Panc1 (cell line): ENCODE measurements around the gene INPP5E. TPM values are rescaled to one million over a fixed set of nuclear protein-coding genes. Genes with fewer than 3 reads are reported as not detected.

ENCODE experiments used
- ATAC-seq: fragments of 200-7000 bp; cut with Tn5 transposase; 2 replicates; pipeline ENCODE4 v1.9.1; 2020; ENCODE audit warnings: mild to moderate bottlenecking, moderate library complexity
- BruUV-seq: library from RNA; stranded (reverse); fragments of 400-500 nt; replicated peaks from 2 replicates; lab custom pipeline; 2021; lab: Mats Ljungman, UMichigan
- CTCF ChIA-PET: fragments of 300-600 bp; sonication (Branson Sonifier 250); formaldehyde crosslinking; loops from one replicate; lab custom pipeline; 2022; ENCODE audit warnings: antibody characterized with exemption; lab: Charles Lee
- POLR2A ChIA-PET: fragments of 300-600 bp; sonication (Branson Sonifier 250); formaldehyde crosslinking; loops from one replicate; lab custom pipeline; 2022; ENCODE audit warnings: antibody characterized with exemption; lab: Charles Lee
- DNase-seq: peaks from one replicate; pipeline ENCODE4 v3.0.0-alpha.2; 2010; ENCODE audit warnings: low read depth, low spot score
- H3K27ac ChIP-seq: 2 replicates; pipeline ENCODE4 v1.5.1; 2011; ENCODE audit warnings: mild to moderate bottlenecking, low read length, inconsistent platforms
- H3K27me3 ChIP-seq: fragments of 200-500 bp; sonication (Bioruptor generic); 2 replicates; pipeline ENCODE4 v1.6.0; 2014; ENCODE audit warnings: low read length, inconsistent platforms; ENCODE audit not compliant: control insufficient read depth, insufficient read depth
- H3K36me3 ChIP-seq: fragments of 200-500 bp; sonication (Bioruptor generic); 2 replicates; pipeline ENCODE4 v1.5.1; 2014; ENCODE audit warnings: inconsistent platforms, mild to moderate bottlenecking, low read length, moderate library complexity; ENCODE audit not compliant: control insufficient read depth, insufficient read depth
- H3K4me1 ChIP-seq: 2 replicates; pipeline ENCODE4 v1.5.1; 2011; ENCODE audit warnings: inconsistent platforms, mild to moderate bottlenecking, low read length, moderate library complexity; ENCODE audit not compliant: control insufficient read depth, insufficient read depth
- H3K4me3 ChIP-seq, 2 experiments: 2 replicates each; pipeline ENCODE4 v1.5.1; 2011 to 2012; ENCODE audit warnings: low read depth in 2 of 2, low read length in 2 of 2, mild to moderate bottlenecking in 2 of 2, inconsistent platforms in 1 of 2, moderate library complexity in 1 of 2
- H3K9me3 ChIP-seq: fragments of 200-500 bp; sonication (Bioruptor generic); 2 replicates; pipeline ENCODE4 v1.5.1; 2014; ENCODE audit warnings: low read depth, mild to moderate bottlenecking, inconsistent platforms, low read length, moderate library complexity; ENCODE audit not compliant: control insufficient read depth, insufficient read depth
- CTCF ChIP-seq: fragments of 450-650 bp; IDR thresholded peaks from 2 replicates; pipeline ENCODE4 v1.5.1; 2017; ENCODE audit warnings: mild to moderate bottlenecking
- POLR2AphosphoS5 ChIP-seq: IDR thresholded peaks from 2 replicates; pipeline ENCODE4 v1.6.1; 2012; ENCODE audit warnings: mild to moderate bottlenecking, low read depth, low read length, moderate library complexity
- REST ChIP-seq, 2 experiments: IDR thresholded peaks; 2 replicates each; pipeline ENCODE4 v1.6.1; 2011 to 2012; ENCODE audit warnings: low read depth in 2 of 2, control low read depth in 1 of 2, low read length in 1 of 2, mild to moderate bottlenecking in 1 of 2, moderate library complexity in 1 of 2; ENCODE audit not compliant: insufficient read depth in 1 of 2
- SIN3A ChIP-seq: IDR thresholded peaks from 2 replicates; pipeline ENCODE4 v1.6.1; 2012; ENCODE audit warnings: low read depth, mild to moderate bottlenecking, low read length, moderate library complexity, borderline replicate concordance; ENCODE audit not compliant: insufficient read depth
- TCF7L2 ChIP-seq: IDR thresholded peaks from 2 replicates; pipeline ENCODE4 v1.6.1; 2011; ENCODE audit warnings: mild to moderate bottlenecking, low read depth, low read length, inconsistent platforms
- in situ Hi-C: cut with HindIII; loops from 2 replicates; pipeline ENCODE4 v1.10.0; 2016; ENCODE audit warnings: low sequenced_read_pairs, low pct_unique_long_range_greater_than_20kb
- intact Hi-C: fragments of 100-400 bp; cut with micrococcal nuclease; formaldehyde crosslinking; loops from one replicate; pipeline ENCODE4 v1.10.0; 2022; ENCODE audit not compliant: unreplicated experiment
- total RNA-seq: library from RNA; stranded (reverse); gene quantifications from one replicate; pipeline ENCODE4 v1.2.1, GENCODE V29; 2021; ENCODE audit not compliant: unreplicated experiment

Gene INPP5E
- total RNA-seq, 1 experiment from 2014 or later, result 14.1 TPM

GRCh38 chr9:136424750-136425362 lies 14.8 kb downstream of the INPP5E start:
- CTCF ChIA-PET, result no interaction called here
- Histone ChIP-seq H3K4me1 (no peaks in the 10 kb centered on the region), H3K27ac (no peak overlapping the region), H3K9me3 (no peaks in the 10 kb centered on the region), H3K4me3 (no peak overlapping the region), H3K36me3 (no peaks in the 10 kb centered on the region), H3K27me3 (no peaks in the 10 kb centered on the region)
- POLR2A ChIA-PET, result no interaction called here
- in situ Hi-C loops, result no loop called here
- DNase-seq, result no peak
- BruUV-seq, result no TSS peak
- no peak for TF ChIP-seq REST (IDR thresholded peaks at IDR 0.05; ENCODE audit: insufficient read depth in 1 of 2, low read depth in 2 of 2, low read length in 1 of 2)
- no peak for TF ChIP-seq SIN3A
- no peak for TF ChIP-seq TCF7L2
- ATAC-seq, result peak; percentile 20; the same call in 1 of the 2 replicates
- intact Hi-C loops, result no loop called here

GRCh38 chr9:136423432-136424146 lies 16.1 kb downstream of the INPP5E start:
- no peak for DNase-seq
- POLR2A ChIA-PET, result no interaction called here
- no peaks in the 10 kb centered on the region; the same call in 1 of the 2 replicates for H3K36me3 ChIP-seq
- in situ Hi-C loops (no loop called here), intact Hi-C loops (no loop called here)
- H3K4me1 ChIP-seq, result no peaks in the 10 kb centered on the region
- BruUV-seq, result no TSS peak
- no peaks in the 10 kb centered on the region for H3K27me3 ChIP-seq
- H3K9me3 ChIP-seq, result no peaks in the 10 kb centered on the region
- no peak for ATAC-seq
- H3K4me3 ChIP-seq, result no peak overlapping the region
- TF ChIP-seq TCF7L2 (no peak), CTCF (no peak), POLR2AphosphoS5 (no peak), SIN3A (no peak), REST (IDR thresholded peaks at IDR 0.05; ENCODE audit: insufficient read depth in 1 of 2, low read depth in 2 of 2, low read length in 1 of 2) (no peak)
- H3K27ac ChIP-seq, result no peak overlapping the region
- CTCF ChIA-PET, result interaction anchor here (0.6 kb wide), 2 partner anchors 30 to 369 kb away, joined by 3 read pairs; no protein-coding TSS in a partner anchor
